SU-DHL-6 (cell line): Measurements from ENCODE around the gene BPIFB3.
"Not testable (repeated sequence)": the region's sequence is repeated elsewhere in the genome, so short reads cannot be mapped to it uniquely, and the experiment has no call there.

ENCODE experiments used
- H2AFZ ChIP-seq: fragments of 200-600 bp; sonication (generic); 2 replicates; pipeline ENCODE4 v1.6.1; 2014; ENCODE audit warnings: low read depth, mild to moderate bottlenecking, moderate library complexity, mixed read lengths, antibody characterized with exemption, low read length; ENCODE audit not compliant: severe bottlenecking
- H3F3A ChIP-seq: fragments of 200-600 bp; shearing (Covaris generic); 2 replicates; pipeline ENCODE4 v1.6.0; 2016; ENCODE audit warnings: antibody characterized with exemption, mild to moderate bottlenecking; ENCODE audit not compliant: insufficient read depth
- H3K27ac ChIP-seq: fragments of 200-600 bp; sonication (generic); 2 replicates; pipeline ENCODE4 v1.5.1; 2016; ENCODE audit warnings: low read depth, mild to moderate bottlenecking, low read length, moderate library complexity, mixed read lengths
- H3K27me3 ChIP-seq: fragments of 200-600 bp; sonication (generic), shearing (Covaris generic); 2 replicates; pipeline ENCODE4 v1.6.0; 2014; ENCODE audit warnings: mild to moderate bottlenecking, low read length
- H3K36me3 ChIP-seq: fragments of 200-600 bp; sonication (generic); 2 replicates; pipeline ENCODE4 v1.6.1; 2014; ENCODE audit warnings: mild to moderate bottlenecking, low read length, mixed read lengths
- H3K4me2 ChIP-seq: fragments of 300-600, 200-600 bp; shearing (Covaris generic), sonication (generic); 2 replicates; pipeline ENCODE4 v1.6.0; 2014; ENCODE audit warnings: low read length, low read depth, mild to moderate bottlenecking; ENCODE audit not compliant: poor library complexity, severe bottlenecking
- H3K4me3 ChIP-seq: fragments of 200-600 bp; sonication (generic); 2 replicates; pipeline ENCODE4 v1.5.1; 2014; ENCODE audit warnings: antibody characterized with exemption, low read length, mild to moderate bottlenecking, mixed read lengths; ENCODE audit not compliant: insufficient read depth, poor library complexity, severe bottlenecking
- H3K79me2 ChIP-seq: fragments of 200-600 bp; sonication (generic); 2 replicates; pipeline ENCODE4 v1.6.1; 2014; ENCODE audit warnings: mild to moderate bottlenecking, low read length, moderate library complexity; ENCODE audit not compliant: insufficient read depth
- H3K9ac ChIP-seq: fragments of 200-600 bp; sonication (generic); 2 replicates; pipeline ENCODE4 v1.7.0; 2014; ENCODE audit warnings: mild to moderate bottlenecking, low read length
- H3K9me2 ChIP-seq: fragments of 200-600 bp; sonication (generic); replicated peaks from 2 replicates; pipeline ENCODE4 v1.6.1; 2014; ENCODE audit warnings: low read length; ENCODE audit not compliant: insufficient read depth
- H3K9me3 ChIP-seq: fragments of 200-600 bp; sonication (generic); 2 replicates; pipeline ENCODE4 v1.6.1; 2014; ENCODE audit warnings: low read length, mixed read lengths; ENCODE audit not compliant: insufficient read depth
- H4K20me1 ChIP-seq: fragments of 200-600 bp; sonication (generic); 2 replicates; pipeline ENCODE4 v1.6.1; 2014; ENCODE audit warnings: low read depth, mild to moderate bottlenecking, antibody characterized with exemption, low read length, moderate library complexity, mixed read lengths
- CTCF ChIP-seq: fragments of 200-600 bp; sonication (generic); IDR thresholded peaks from one replicate; pipeline ENCODE4 v1.5.1; 2017; ENCODE audit warnings: antibody characterized with exemption, mild to moderate bottlenecking, low read length, moderate library complexity; ENCODE audit not compliant: insufficient read depth, poor library complexity, severe bottlenecking
- EZH2phosphoT487 ChIP-seq: fragments of 200-600 bp; sonication (generic), shearing (Covaris generic); conservative IDR thresholded peaks from 2 replicates; pipeline ENCODE4 v1.6.1; 2018; ENCODE audit warnings: mild to moderate bottlenecking, antibody characterized with exemption, low read length, moderate library complexity, mixed read lengths

BPIFB3 gene

GRCh38 chr20:33042430-33042829 is 11.3 kb upstream of the BPIFB3 start:
- H3K4me3 ChIP-seq, result no peak overlapping the region
- H3K79me2 ChIP-seq, result no peaks in the 10 kb centered on the region
- no peak overlapping the region for H2AFZ ChIP-seq
- no peaks in the 10 kb centered on the region for H3K9me2 ChIP-seq
- no peaks in the 10 kb centered on the region for H3F3A ChIP-seq
- H3K36me3 ChIP-seq, result no peaks in the 10 kb centered on the region
- no peaks in the 10 kb centered on the region for H3K27me3 ChIP-seq
- no peak overlapping the region for H3K9ac ChIP-seq
- H3K4me2 ChIP-seq, result no peak overlapping the region
- no peak overlapping the region for H3K27ac ChIP-seq
- peaks cover 7% of the 10 kb centered on the region; the same call in 1 of the 2 replicates for H3K9me3 ChIP-seq
- TF ChIP-seq CTCF (no peak), EZH2phosphoT487 (no peak)
- no peaks in the 10 kb centered on the region for H4K20me1 ChIP-seq

GRCh38 chr20:33042983-33043730 is 10.5 kb upstream of the BPIFB3 start:
- Histone ChIP-seq H3K4me2 (no peak overlapping the region), H3K36me3 (no peaks in the 10 kb centered on the region), H3F3A (no peaks in the 10 kb centered on the region), H3K4me3 (no peak overlapping the region), H3K79me2 (no peaks in the 10 kb centered on the region), H3K27ac (no peak overlapping the region), H3K9me2 (no peaks in the 10 kb centered on the region), H4K20me1 (no peaks in the 10 kb centered on the region), H3K27me3 (no peaks in the 10 kb centered on the region), H2AFZ (no peak overlapping the region), H3K9me3 (peaks cover 7% of the 10 kb centered on the region; the same call in 1 of the 2 replicates), H3K9ac (no peak overlapping the region)
- TF ChIP-seq CTCF (no peak), EZH2phosphoT487 (no peak)

- Histone ChIP-seq H3K4me2 (no peak overlapping the region), H3K9ac (no peak overlapping the region), H3K27me3 (no peaks in the 10 kb centered on the region), H4K20me1 (no peaks in the 10 kb centered on the region), H3K9me3 (peaks cover 7% of the 10 kb centered on the region; the same call in 1 of the 2 replicates), H3K27ac (no peak overlapping the region), H3F3A (no peaks in the 10 kb centered on the region), H3K36me3 (no peaks in the 10 kb centered on the region), H3K9me2 (no peaks in the 10 kb centered on the region), H2AFZ (no peak overlapping the region), H3K79me2 (no peaks in the 10 kb centered on the region), H3K4me3 (no peak overlapping the region)
- TF ChIP-seq CTCF, result no peak
- no peak for TF ChIP-seq EZH2phosphoT487
Measured at GRCh38 chr20:33043731-33044181, 9.9 kb upstream of the BPIFB3 start.

GRCh38 chr20:33045129-33045721 is 8.5 kb upstream of the BPIFB3 start:
- not testable (repeated sequence) for H3K4me3 ChIP-seq, H4K20me1 ChIP-seq, H3K27ac ChIP-seq, H3K9ac ChIP-seq, H3K36me3 ChIP-seq, H2AFZ ChIP-seq, H3K4me2 ChIP-seq, H3F3A ChIP-seq, H3K27me3 ChIP-seq, H3K9me2 ChIP-seq, H3K9me3 ChIP-seq, H3K79me2 ChIP-seq
